ENCODE data around the gene PLCH1.
A peak's percentile ranks its signal among the peaks of the same experiment; 100 is the strongest.
"Not testable (repeated sequence)": the region's sequence is repeated elsewhere in the genome, so short reads cannot be mapped to it uniquely, and the experiment has no call there.

The PLCH1 gene

DNA sequence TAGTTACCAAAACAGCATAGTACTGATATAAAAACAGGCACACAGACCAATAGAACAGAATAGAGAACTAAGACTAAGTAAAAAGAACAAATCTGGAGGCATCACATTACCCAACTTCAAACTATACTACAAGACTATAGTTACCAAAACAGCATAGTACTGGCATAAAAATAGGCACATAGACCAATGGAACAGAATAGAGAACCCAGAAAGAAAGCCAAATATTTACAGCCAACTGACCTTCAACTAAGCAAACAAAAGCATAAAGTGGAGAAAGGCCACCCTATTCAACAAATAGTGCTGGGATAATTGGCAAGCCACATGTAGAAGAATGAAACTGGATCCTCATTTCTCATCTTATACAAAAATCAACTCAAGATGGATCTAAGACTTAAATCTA lies 130.5 kb downstream of the PLCH1 start:
- not testable (repeated sequence) for H3K4me1 ChIP-seq (ENCODE audit: insufficient read depth, low read length); H3K27me3 ChIP-seq (ENCODE audit: insufficient read depth, low read length); H3K4me3 ChIP-seq (ENCODE audit: low read length); H3K27ac ChIP-seq (ENCODE audit: low read length); H3K36me3 ChIP-seq (ENCODE audit: insufficient read depth, low read depth, low read length); H3K9ac ChIP-seq (ENCODE audit: low read depth, low read length)
- peaks cover 43% of the 10 kb centered on the region for H3K9me3 ChIP-seq (ENCODE audit: insufficient read depth, low read depth, low read length)

DNA sequence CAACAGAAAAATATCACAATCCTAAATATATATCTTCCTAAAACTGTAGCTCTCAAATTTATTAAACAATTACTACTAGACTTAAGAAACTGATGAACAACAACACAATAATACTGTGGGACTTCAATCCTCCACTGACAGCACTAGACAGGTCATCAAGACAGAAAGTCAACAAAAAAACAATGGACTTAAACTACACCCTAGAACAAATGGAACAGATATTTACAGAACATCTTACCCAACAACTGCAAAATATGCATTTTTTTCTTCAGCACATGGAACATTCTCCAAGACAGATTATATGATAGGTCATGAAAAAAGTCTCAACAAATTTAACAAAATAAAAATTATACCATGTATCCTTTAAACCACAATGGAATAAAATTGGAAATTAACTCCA lies 133.4 kb downstream of the PLCH1 start:
- no peak overlapping the region for H3K9ac ChIP-seq (ENCODE audit: low read depth, low read length)
- no peaks in the 10 kb centered on the region for H3K36me3 ChIP-seq (ENCODE audit: insufficient read depth, low read depth, low read length)
- no peak overlapping the region for H3K27ac ChIP-seq (ENCODE audit: low read length)
- no peaks in the 10 kb centered on the region for H3K27me3 ChIP-seq (ENCODE audit: insufficient read depth, low read length)
- H3K4me3 ChIP-seq (ENCODE audit: low read length) = no peak overlapping the region
- peaks cover 23% of the 10 kb centered on the region for H3K9me3 ChIP-seq (ENCODE audit: insufficient read depth, low read depth, low read length)
- H3K4me1 ChIP-seq (ENCODE audit: insufficient read depth, low read length) = peaks cover 9% of the 10 kb centered on the region; the same call in 1 of the 2 replicates

DNA sequence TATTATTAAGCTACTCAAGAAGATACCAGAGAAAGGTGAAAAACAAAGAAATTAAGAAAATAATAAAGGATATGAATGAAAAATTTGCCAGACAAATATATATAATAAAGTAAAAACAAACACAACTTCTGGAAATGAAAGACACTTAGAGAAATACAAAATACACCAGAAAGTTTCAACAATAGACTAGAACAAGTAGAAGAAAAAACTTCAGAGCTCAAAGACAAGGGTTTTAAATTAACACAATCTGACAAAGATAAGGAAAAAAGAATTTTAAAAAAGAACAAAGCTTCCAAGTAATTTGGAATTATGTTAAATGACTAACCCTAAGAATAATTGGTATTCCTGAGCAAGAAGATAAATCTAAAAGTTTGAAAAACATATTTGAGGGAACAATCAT lies 135.3 kb downstream of the PLCH1 start:
- Histone ChIP-seq H3K36me3 (ENCODE audit: insufficient read depth, low read depth, low read length) (no peaks in the 10 kb centered on the region), H3K27me3 (ENCODE audit: insufficient read depth, low read length) (no peaks in the 10 kb centered on the region), H3K9me3 (ENCODE audit: insufficient read depth, low read depth, low read length) (peaks cover 5% of the 10 kb centered on the region), H3K27ac (ENCODE audit: low read length) (no peak overlapping the region), H3K4me3 (ENCODE audit: low read length) (no peak overlapping the region), H3K4me1 (ENCODE audit: insufficient read depth, low read length) (peaks cover 9% of the 10 kb centered on the region; the same call in 1 of the 2 replicates), H3K9ac (ENCODE audit: low read depth, low read length) (no peak overlapping the region)

DNA sequence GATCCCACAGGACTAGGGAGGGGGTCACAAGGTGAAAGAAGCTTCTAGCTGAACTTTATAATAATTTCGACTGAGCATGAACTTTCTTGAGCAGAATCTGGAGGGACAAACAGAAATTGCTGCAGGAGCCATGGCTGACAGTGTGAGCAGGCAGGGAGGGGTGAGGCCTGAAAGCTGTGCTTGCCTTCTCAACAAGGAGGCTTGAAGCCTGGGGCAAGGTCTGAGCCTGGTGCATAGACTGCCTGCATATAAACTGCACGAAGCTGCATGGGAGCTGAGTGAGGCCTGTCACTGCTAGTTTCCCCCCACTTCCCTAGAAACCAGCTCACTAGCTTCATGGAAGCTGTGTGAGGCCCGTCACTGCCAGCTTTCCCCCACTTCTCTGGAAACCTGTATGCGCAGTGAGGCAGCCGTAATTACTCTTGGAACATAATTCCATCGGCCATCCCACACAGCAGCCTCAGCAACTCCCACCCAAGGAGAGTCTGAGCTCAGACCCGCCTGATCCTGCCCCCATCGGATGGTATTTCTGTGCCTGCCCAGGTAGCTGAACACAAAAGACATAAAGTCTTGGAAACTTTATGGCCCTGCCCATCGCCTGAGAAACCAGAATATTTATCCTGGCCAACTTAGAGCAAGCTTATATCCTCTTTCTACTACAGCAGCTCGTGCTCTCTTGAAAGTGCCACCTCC lies 136.5 kb downstream of the PLCH1 start:
- Histone ChIP-seq H3K9me3 (ENCODE audit: insufficient read depth, low read depth, low read length) (no peaks in the 10 kb centered on the region; the same call in 1 of the 2 replicates), H3K9ac (ENCODE audit: low read depth, low read length) (peak overlapping the region; percentile 16; the same call in 1 of the 2 replicates), H3K4me1 (ENCODE audit: insufficient read depth, low read length) (peaks cover 9% of the 10 kb centered on the region; the same call in 1 of the 2 replicates)

DNA sequence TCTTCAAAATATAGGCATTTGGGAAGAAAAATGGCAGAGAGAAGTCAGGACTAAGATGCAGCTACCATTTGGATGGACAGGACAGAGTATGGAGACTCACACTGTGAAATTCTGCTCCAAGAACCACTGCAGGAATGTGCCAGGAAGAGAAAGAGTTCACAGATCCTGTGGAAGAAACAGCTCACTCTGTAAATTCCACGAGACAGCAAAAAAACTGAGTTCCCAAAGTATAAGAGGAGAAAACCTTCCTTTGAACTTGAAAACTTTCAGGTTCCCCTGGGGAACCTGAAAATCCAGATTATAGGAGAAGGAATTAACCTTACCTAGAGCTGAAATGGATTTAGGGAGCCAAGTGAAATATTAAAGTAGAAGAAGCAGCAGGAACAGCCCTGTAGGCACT lies 137.1 kb downstream of the PLCH1 start:
- peak overlapping the region; percentile 16; the same call in 1 of the 2 replicates for H3K9ac ChIP-seq (ENCODE audit: low read depth, low read length)
- no peaks in the 10 kb centered on the region for H3K27me3 ChIP-seq (ENCODE audit: insufficient read depth, low read length)
- no peak overlapping the region for H3K4me3 ChIP-seq (ENCODE audit: low read length)
- no peaks in the 10 kb centered on the region for H3K9me3 ChIP-seq (ENCODE audit: insufficient read depth, low read depth, low read length)
- H3K27ac ChIP-seq (ENCODE audit: low read length) = no peak overlapping the region
- no peaks in the 10 kb centered on the region for H3K36me3 ChIP-seq (ENCODE audit: insufficient read depth, low read depth, low read length)
- peaks cover 9% of the 10 kb centered on the region; the same call in 1 of the 2 replicates for H3K4me1 ChIP-seq (ENCODE audit: insufficient read depth, low read length)

More for the DNA sequence above, 136.5 kb downstream of the PLCH1 start:
- Histone ChIP-seq H3K4me3 (ENCODE audit: low read length) (no peak overlapping the region), H3K27ac (ENCODE audit: low read length) (no peak overlapping the region), H3K27me3 (ENCODE audit: insufficient read depth, low read length) (no peaks in the 10 kb centered on the region), H3K36me3 (ENCODE audit: insufficient read depth, low read depth, low read length) (no peaks in the 10 kb centered on the region)

DNA sequence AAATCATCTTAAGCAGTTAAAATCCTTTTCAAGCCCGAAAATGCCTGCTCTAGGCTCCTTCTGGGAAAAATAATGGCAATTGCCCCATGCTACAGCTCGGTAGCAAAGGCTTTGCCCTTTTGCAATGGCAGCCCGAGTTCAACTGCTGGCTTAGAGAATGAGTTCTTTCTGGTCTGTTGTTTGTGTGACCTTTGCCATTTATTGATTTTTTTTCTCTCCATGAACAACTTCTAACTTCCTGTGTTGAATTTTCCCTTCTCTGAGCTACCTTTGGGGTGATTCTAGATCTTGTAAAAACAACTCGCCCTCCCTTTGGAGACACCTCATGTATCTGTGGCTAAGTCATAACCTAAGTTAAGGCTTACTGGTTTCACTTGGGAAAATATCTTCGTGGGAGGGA lies 139.3 kb downstream of the PLCH1 start:
- H3K4me3 ChIP-seq (ENCODE audit: low read length) = no peak overlapping the region
- H3K4me1 ChIP-seq (ENCODE audit: insufficient read depth, low read length) = peaks cover 9% of the 10 kb centered on the region; the same call in 1 of the 2 replicates

DNA sequence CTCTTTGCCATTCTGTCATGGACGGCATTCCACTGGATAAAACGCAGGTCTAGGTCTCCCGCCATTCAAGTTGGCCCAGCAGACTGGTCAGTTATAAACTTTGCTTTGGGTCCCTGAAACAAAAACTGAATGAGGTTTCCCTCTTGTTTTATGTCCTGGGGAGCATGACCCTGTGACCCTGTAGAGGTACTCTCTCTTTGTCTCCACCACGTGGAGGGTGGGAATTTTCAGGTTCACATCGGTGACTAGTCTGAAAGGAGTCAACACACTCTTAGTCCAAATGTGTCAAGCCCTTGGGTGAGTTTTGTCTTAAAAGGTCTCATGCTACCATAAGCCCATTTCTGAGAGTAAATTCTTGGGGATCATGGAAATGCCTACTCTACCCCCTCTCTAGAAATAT lies 139.9 kb downstream of the PLCH1 start:
- Histone ChIP-seq H3K27me3 (ENCODE audit: insufficient read depth, low read length) (no peaks in the 10 kb centered on the region), H3K4me3 (ENCODE audit: low read length) (no peak overlapping the region), H3K9me3 (ENCODE audit: insufficient read depth, low read depth, low read length) (no peaks in the 10 kb centered on the region), H3K9ac (ENCODE audit: low read depth, low read length) (no peak overlapping the region), H3K27ac (ENCODE audit: low read length) (no peak overlapping the region), H3K36me3 (ENCODE audit: insufficient read depth, low read depth, low read length) (no peaks in the 10 kb centered on the region), H3K4me1 (ENCODE audit: insufficient read depth, low read length) (peaks cover 9% of the 10 kb centered on the region; the same call in 1 of the 2 replicates)

More for the DNA sequence above, 139.3 kb downstream of the PLCH1 start:
- Histone ChIP-seq H3K36me3 (ENCODE audit: insufficient read depth, low read depth, low read length) (no peaks in the 10 kb centered on the region), H3K27me3 (ENCODE audit: insufficient read depth, low read length) (no peaks in the 10 kb centered on the region), H3K9ac (ENCODE audit: low read depth, low read length) (no peak overlapping the region), H3K27ac (ENCODE audit: low read length) (no peak overlapping the region), H3K9me3 (ENCODE audit: insufficient read depth, low read depth, low read length) (no peaks in the 10 kb centered on the region)

DNA sequence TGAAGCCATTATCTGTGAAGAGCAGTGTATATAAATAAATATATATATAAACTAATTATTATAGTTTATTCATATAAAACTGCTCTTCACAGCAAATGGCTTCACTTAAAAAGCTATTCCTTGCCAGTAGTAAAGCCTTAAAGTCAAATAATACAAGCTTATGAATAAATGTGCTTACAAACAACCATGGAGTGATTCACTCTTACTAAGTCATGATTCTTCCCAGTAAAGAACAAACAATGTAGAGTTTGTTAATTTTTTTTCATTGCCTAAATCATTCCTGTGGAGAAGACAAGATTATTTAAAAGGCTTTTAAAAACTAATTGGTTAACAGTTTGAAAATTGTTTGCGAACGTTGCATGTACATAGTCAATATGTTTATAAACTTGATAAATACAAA lies 140.7 kb downstream of the PLCH1 start:
- Histone ChIP-seq H3K9ac (ENCODE audit: low read depth, low read length) (no peak overlapping the region), H3K27me3 (ENCODE audit: insufficient read depth, low read length) (no peaks in the 10 kb centered on the region), H3K36me3 (ENCODE audit: insufficient read depth, low read depth, low read length) (no peaks in the 10 kb centered on the region), H3K4me1 (ENCODE audit: insufficient read depth, low read length) (peaks cover 9% of the 10 kb centered on the region; the same call in 1 of the 2 replicates), H3K4me3 (ENCODE audit: low read length) (no peak overlapping the region), H3K9me3 (ENCODE audit: insufficient read depth, low read depth, low read length) (no peaks in the 10 kb centered on the region), H3K27ac (ENCODE audit: low read length) (no peak overlapping the region)

DNA sequence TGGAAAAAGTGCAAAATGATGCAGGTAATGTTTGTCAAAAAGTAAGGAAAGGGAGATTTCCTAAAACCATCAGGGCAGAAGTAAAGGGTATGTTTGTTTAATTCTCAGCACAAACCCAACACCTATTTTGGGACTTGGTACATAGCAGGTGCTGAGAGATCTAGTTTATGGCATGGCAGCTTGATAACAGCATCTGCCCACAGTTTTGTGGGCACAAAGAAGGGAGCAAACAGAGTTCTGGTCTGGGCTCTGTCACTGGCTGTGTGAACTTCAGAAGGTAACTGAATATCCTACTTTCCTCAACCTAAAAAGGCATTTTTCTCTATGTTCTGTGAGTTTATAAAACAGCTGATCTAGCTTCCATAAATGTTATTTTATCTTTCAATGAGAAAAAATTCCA lies 141.6 kb downstream of the PLCH1 start:
- no peak overlapping the region for H3K4me3 ChIP-seq (ENCODE audit: low read length)
- H3K9ac ChIP-seq (ENCODE audit: low read depth, low read length) = no peak overlapping the region
- H3K36me3 ChIP-seq (ENCODE audit: insufficient read depth, low read depth, low read length) = no peaks in the 10 kb centered on the region
- no peak overlapping the region for H3K27ac ChIP-seq (ENCODE audit: low read length)
- no peaks in the 10 kb centered on the region for H3K9me3 ChIP-seq (ENCODE audit: insufficient read depth, low read depth, low read length)
- peaks cover 9% of the 10 kb centered on the region; the same call in 1 of the 2 replicates for H3K4me1 ChIP-seq (ENCODE audit: insufficient read depth, low read length)
- H3K27me3 ChIP-seq (ENCODE audit: insufficient read depth, low read length) = no peaks in the 10 kb centered on the region

DNA sequence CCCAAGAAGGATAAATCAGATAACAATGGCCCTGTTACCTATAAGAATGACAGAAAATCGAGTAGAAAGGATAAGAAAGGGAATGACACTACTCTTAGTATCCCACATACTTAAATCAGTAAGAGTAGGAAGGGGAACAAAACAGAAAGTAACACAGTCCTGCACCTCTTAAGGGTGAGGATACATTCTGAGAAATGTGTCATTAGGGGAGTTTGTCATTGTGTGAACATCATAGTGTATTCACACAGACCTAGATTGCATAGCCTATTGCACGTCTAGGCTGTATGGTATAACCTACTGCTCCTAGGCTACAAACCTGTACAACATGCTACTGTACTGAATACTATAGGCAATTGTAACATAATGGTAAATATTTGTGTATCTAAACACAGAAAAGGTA lies 142.6 kb downstream of the PLCH1 start:
- no peak overlapping the region for H3K4me3 ChIP-seq (ENCODE audit: low read length)

DNA sequence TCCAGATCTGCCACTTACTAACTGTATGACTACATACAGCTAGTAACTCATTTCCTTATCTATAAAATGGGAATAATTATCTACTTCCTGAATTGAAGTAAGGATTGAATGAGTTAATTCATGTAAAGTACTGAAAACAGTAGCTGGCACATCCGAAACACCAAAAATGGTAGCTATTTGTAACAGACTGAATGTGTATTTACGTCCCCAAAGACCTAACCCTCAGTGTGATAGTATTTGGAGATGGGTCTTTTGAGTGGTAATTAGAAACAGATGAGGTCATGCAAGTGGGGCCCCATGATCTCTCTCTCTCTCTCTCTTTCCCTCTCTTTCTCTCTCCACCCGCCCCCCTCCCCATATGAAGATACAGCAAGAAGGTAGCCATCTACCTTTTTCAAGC lies 146.2 kb downstream of the PLCH1 start:
- Histone ChIP-seq H3K27me3 (ENCODE audit: insufficient read depth, low read length) (no peaks in the 10 kb centered on the region), H3K4me1 (ENCODE audit: insufficient read depth, low read length) (no peaks in the 10 kb centered on the region), H3K36me3 (ENCODE audit: insufficient read depth, low read depth, low read length) (peaks cover 3% of the 10 kb centered on the region; the same call in 1 of the 2 replicates), H3K9ac (ENCODE audit: low read depth, low read length) (no peak overlapping the region), H3K9me3 (ENCODE audit: insufficient read depth, low read depth, low read length) (no peaks in the 10 kb centered on the region), H3K27ac (ENCODE audit: low read length) (no peak overlapping the region), H3K4me3 (ENCODE audit: low read length) (no peak overlapping the region)

More for the DNA sequence above, 142.6 kb downstream of the PLCH1 start:
- no peaks in the 10 kb centered on the region for H3K27me3 ChIP-seq (ENCODE audit: insufficient read depth, low read length)
- no peaks in the 10 kb centered on the region for H3K36me3 ChIP-seq (ENCODE audit: insufficient read depth, low read depth, low read length)
- H3K4me1 ChIP-seq (ENCODE audit: insufficient read depth, low read length) = peaks cover 3% of the 10 kb centered on the region; the same call in 1 of the 2 replicates
- H3K9ac ChIP-seq (ENCODE audit: low read depth, low read length) = no peak overlapping the region
- H3K27ac ChIP-seq (ENCODE audit: low read length) = no peak overlapping the region
- no peaks in the 10 kb centered on the region for H3K9me3 ChIP-seq (ENCODE audit: insufficient read depth, low read depth, low read length)

DNA sequence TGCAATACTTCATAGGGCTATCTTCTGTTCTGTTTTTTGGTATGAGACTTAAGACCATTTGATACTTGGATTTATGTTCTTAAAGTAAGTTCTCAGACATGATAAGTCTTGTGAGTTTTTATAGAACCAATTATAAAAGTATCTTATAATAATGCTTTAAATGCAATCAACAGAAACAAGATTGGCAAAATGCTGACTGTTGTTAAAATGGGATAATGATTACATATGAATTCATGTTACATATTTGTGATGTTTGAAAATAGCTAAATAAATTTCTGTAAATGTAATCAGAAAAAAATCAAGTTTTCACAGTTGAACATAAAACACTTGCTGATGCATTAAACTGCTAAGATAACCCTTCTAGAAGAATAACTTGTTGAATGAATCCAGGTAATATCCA lies 148.3 kb downstream of the PLCH1 start:
- H3K36me3 ChIP-seq (ENCODE audit: insufficient read depth, low read depth, low read length) = peaks cover 15% of the 10 kb centered on the region; the same call in 1 of the 2 replicates
- H3K9me3 ChIP-seq (ENCODE audit: insufficient read depth, low read depth, low read length) = no peaks in the 10 kb centered on the region
- H3K4me1 ChIP-seq (ENCODE audit: insufficient read depth, low read length) = no peaks in the 10 kb centered on the region
- H3K27me3 ChIP-seq (ENCODE audit: insufficient read depth, low read length) = no peaks in the 10 kb centered on the region
- no peak overlapping the region for H3K9ac ChIP-seq (ENCODE audit: low read depth, low read length)
- no peak overlapping the region for H3K27ac ChIP-seq (ENCODE audit: low read length)
- no peak overlapping the region for H3K4me3 ChIP-seq (ENCODE audit: low read length)
